Psoas muscle (tissue), 8 donors: ENCODE data around the gene MPL. TPM values are rescaled to one million over a fixed set of nuclear protein-coding genes. Genes with fewer than 3 reads are reported as not detected.

Experiments
- ATAC-seq, 4 donors: fragments of 200-7000 bp; cut with Tn5 transposase; one replicate each; pipeline ENCODE4 v1.9.1; 2020; ENCODE audit warnings: moderate library complexity in 3 of 4, mild to moderate bottlenecking in 2 of 4
- DNase-seq, 2 donors: peaks; one replicate each; pipeline ENCODE4 v3.0.0-alpha.2; 2020
- H3K27ac ChIP-seq: fragments of 200-600 bp; one replicate; pipeline ENCODE4 v1.8.0; 2022
- H3K27me3 ChIP-seq, 3 donors: fragments of 200-600 bp in 1 of 3; one replicate each; pipeline versions ENCODE4 v1.6.1 to v1.8.0; 2013 to 2022; ENCODE audit warnings: low read length in 2 of 3, mild to moderate bottlenecking in 2 of 3, moderate library complexity in 1 of 3; ENCODE audit not compliant: insufficient read depth in 3 of 3
- H3K36me3 ChIP-seq, 2 donors: fragments of 200-600 bp in 1 of 2; one replicate each; pipeline versions ENCODE4 v1.6.1 to v1.8.0; 2013 to 2022; ENCODE audit warnings: low read depth in 1 of 2, mild to moderate bottlenecking in 1 of 2, moderate library complexity in 1 of 2; ENCODE audit not compliant: insufficient read depth in 1 of 2
- H3K4me1 ChIP-seq: fragments of 200-600 bp; one replicate; pipeline ENCODE4 v1.8.0; 2022
- H3K4me3 ChIP-seq: fragments of 200-600 bp; one replicate; pipeline ENCODE4 v1.8.0; 2022; ENCODE audit warnings: mild to moderate bottlenecking
- H3K9me3 ChIP-seq: fragments of 200-600 bp; one replicate; pipeline ENCODE4 v1.8.0; 2022
- WGBS, 3 donors: extraction: QIAGEN DNeasy Blood & Tissue Kit; methylation state at CpG; one replicate each; pipeline versions ENCODE4 v1.1.6 to v1.1.7; 2013; 5-methylcytosine and 5-hydroxymethylcytosine counted together
- intact Hi-C, 2 donors: fragments of 100-400 bp; cut with DNase I; formaldehyde crosslinking; loops; one replicate each; pipeline versions ENCODE4 v1.11.0 to v1.14.2; 2022
- polyA plus RNA-seq, 3 donors: library from polyadenylated mRNA; stranded (reverse); fragments of 200-250 nt; gene quantifications; one replicate each; pipeline ENCODE4 v1.2.3, GENCODE V29; 2013
- total RNA-seq, 4 donors: library from RNA; stranded (reverse); fragmentation: NEBNext Ultra II Directional in 2 of 4; extraction: Animal tissue kit (Norgen Biotek cat#: 25700) in 2 of 4; gene quantifications; one replicate each; pipeline versions ENCODE4 v1.2.1 to v1.2.4, GENCODE V29; 2021 to 2023
- TF ChIP-seq, protein P1 (sequence below): fragments of 200-600 bp; IDR thresholded peaks from one replicate; pipeline ENCODE4 v1.8.0; 2022; ENCODE audit warnings: antibody characterized with exemption
- donor health status: healthy with polysubstance abuse.
- donor health status: DM: no; HTN: no; CAD: no; lungs with moderate emphysema.
- donor health status: Bipolar disorder and iron deficiency.
- donor health status: healthy.
- donor health status: DM: yes; HTN: yes; CAD: no.
- donor health status: DM: no; HTN: no; CAD: no.
- donor health status: DM: no; HTN: no; CAD: no.
- donor health status: DM: yes; HTN: yes; CAD: no.

MPL gene
- total and polyA plus RNA-seq, 7 donors = 0.01 to 0.11 TPM; not detected in 5

DNA sequence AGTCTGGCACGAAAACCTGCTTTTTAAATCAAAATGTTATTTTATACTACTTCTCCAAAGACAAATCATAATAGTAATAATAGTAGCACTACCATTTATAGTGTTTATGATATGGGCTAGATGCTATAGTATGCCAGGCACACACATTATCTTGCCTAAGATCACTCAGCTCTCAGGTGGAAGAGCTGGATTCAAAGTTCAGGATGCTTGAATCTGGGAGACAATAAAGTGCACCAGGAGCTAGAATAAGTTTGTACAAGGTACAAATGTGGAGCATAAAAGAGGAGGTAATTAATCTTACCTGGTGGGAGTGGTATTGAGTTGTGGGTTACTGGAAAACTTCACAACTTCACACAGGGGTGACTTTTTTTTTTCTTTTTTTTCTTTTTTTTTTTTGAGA lies 40.2 kb downstream of the MPL start:
- Histone ChIP-seq H3K27ac (no peak overlapping the region), H3K4me3 (no peak overlapping the region), H3K4me1 (no peaks in the 10 kb centered on the region), H3K9me3 (no peaks in the 10 kb centered on the region), H3K36me3 (peaks cover 8 to 56% of the 10 kb centered on the region in 2 donors), H3K27me3 (no peaks in the 10 kb centered on the region)
- intact Hi-C loops = no loop called here
- 94 to 96% (median 96%) methylated on average over 1 of the region's 1 CpG for WGBS, 3 donors
- TF ChIP-seq, protein P1, sequence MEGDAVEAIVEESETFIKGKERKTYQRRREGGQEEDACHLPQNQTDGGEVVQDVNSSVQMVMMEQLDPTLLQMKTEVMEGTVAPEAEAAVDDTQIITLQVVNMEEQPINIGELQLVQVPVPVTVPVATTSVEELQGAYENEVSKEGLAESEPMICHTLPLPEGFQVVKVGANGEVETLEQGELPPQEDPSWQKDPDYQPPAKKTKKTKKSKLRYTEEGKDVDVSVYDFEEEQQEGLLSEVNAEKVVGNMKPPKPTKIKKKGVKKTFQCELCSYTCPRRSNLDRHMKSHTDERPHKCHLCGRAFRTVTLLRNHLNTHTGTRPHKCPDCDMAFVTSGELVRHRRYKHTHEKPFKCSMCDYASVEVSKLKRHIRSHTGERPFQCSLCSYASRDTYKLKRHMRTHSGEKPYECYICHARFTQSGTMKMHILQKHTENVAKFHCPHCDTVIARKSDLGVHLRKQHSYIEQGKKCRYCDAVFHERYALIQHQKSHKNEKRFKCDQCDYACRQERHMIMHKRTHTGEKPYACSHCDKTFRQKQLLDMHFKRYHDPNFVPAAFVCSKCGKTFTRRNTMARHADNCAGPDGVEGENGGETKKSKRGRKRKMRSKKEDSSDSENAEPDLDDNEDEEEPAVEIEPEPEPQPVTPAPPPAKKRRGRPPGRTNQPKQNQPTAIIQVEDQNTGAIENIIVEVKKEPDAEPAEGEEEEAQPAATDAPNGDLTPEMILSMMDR = no peak
- DNase-seq (no peak), ATAC-seq (no peak)

- ATAC-seq = no peak
- H3K4me3 ChIP-seq = no peak overlapping the region
- no peaks in the 10 kb centered on the region for H3K9me3 ChIP-seq
- H3K4me1 ChIP-seq = no peaks in the 10 kb centered on the region
- H3K27me3 ChIP-seq = no peaks in the 10 kb centered on the region
- TF ChIP-seq, protein P1 = no peak
- no peak for DNase-seq
- intact Hi-C loops = no loop called here
- H3K27ac ChIP-seq = no peak overlapping the region
- WGBS, 3 donors = 88 to 97% (median 90%) methylated on average over 1 of the region's 1 CpG
- H3K36me3 ChIP-seq = peaks cover 17 to 72% of the 10 kb centered on the region in 2 donors
These were observed 41.9 kb downstream of the MPL start for GRCh38 chr1:43379476-43379875.

- 60 to 74% (median 63%) methylated on average over 3 of the region's 3 CpGs for WGBS, 3 donors
- peaks cover 27 to 79% of the 10 kb centered on the region in 2 donors for H3K36me3 ChIP-seq
- ATAC-seq = no peak
- H3K9me3 ChIP-seq = no peaks in the 10 kb centered on the region
- H3K4me1 ChIP-seq = no peaks in the 10 kb centered on the region
- TF ChIP-seq, protein P1 = no peak
- intact Hi-C loops = loop anchor here (5.0 to 10.0 kb wide), 2 partner anchors 154 to 157 kb away; no protein-coding TSS in a partner anchor
- no peak for DNase-seq
- H3K27ac ChIP-seq = no peak overlapping the region
- H3K4me3 ChIP-seq = no peak overlapping the region
- no peaks in the 10 kb centered on the region for H3K27me3 ChIP-seq
These were observed 44.0 kb downstream of the MPL start for GRCh38 chr1:43381612-43382011.

GRCh38 chr1:43382027-43382779 lies 44.6 kb downstream of the MPL start:
- H3K27ac ChIP-seq = no peak overlapping the region
- intact Hi-C loops = loop anchor here (5.0 to 10.0 kb wide), 2 partner anchors 155 to 157 kb away; no protein-coding TSS in a partner anchor
- 48 to 59% (median 50%) methylated on average over 6 of the region's 6 CpGs for WGBS, 3 donors
- DNase-seq (no peak), ATAC-seq (peak in 1 of 4 donors; percentile 8)
- no peaks in the 10 kb centered on the region for H3K27me3 ChIP-seq
- TF ChIP-seq, protein P1 = no peak
- H3K4me3 ChIP-seq = no peak overlapping the region
- H3K9me3 ChIP-seq = no peaks in the 10 kb centered on the region
- no peaks in the 10 kb centered on the region for H3K4me1 ChIP-seq
- peaks cover 31 to 85% of the 10 kb centered on the region in 2 donors for H3K36me3 ChIP-seq
